ENCODE results near the gene ADAMTS2. TPM values are rescaled to one million over a fixed set of nuclear protein-coding genes. Genes with fewer than 3 reads are reported as not detected.

ADAMTS2 gene
- total and polyA plus RNA-seq, 2 of the 8 experiments (the other 6 are each of a cell fraction or from before 2014, with no cell fraction given), result 6.6 to 7.3 TPM

DNA sequence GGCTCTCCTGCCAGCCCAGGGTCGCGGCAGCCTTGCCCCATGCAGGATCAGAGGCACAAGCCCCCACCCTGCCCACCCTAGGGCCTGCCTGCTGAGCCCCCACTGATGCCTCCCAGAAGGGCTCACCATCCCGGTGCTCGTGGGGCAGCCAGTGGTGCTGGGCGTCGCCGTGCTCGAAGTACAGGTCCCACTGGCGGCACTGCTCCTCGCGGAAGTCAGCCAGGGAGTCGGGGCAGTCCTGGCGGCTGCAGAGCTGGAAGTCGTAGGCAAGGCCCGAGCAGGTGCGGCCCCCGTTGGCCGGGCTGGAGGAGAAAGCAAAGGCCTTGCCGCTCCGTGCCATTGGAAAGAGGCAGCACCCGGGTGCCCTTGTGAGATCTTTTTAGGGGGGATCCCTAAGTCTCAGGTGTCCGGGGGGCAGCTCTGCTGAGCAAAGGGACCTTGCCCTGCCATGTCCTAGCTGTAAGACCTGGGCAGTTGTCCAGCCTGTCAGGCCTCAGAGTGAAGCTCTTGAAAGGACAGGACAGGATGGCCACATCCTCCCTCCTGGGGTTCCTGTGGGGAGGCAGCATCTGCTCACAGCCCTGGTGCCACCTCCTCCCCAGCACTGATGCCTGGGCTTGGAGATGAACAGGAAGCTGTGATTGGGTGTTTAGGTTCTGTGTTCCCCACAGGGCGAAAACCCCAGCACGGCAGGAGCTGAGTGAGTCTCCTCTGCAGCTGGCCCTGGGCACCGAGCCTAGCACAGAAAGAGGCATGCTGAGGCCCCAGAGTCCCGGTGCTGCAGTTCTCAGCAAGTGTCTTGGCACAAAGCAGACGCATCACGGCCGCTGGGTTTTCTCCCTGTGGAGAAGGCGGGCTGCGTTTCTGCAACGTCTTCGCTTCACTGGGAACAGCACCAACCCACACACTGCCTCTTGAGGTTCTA is 207.4 kb downstream of the ADAMTS2 start:
- Histone ChIP-seq H2BK5ac (ENCODE audit: low read depth, low read length) (no peak overlapping the region), H3K4me3 (ENCODE audit: extremely low read depth in 1 of 4, insufficient read depth in 2 of 4, low read depth in 3 of 4, low read length in 4 of 4) (no peak overlapping the region), H3K23me2 (ENCODE audit: low read depth, low read length) (no peaks in the 10 kb centered on the region), H3K9ac (replicated peaks in 1 of 4; ENCODE audit: extremely low read depth in 1 of 4, low read depth in 3 of 4, low read length in 3 of 4) (no peak overlapping the region), H3K9me3 (ENCODE audit: insufficient read depth in 2 of 2, low read depth in 1 of 2, low read length in 1 of 2) (peaks cover 0 to 3% of the 10 kb centered on the region in 2 experiments; a peak in 2 of 4 replicates), H2BK120ac (replicated peaks; ENCODE audit: low read depth, low read length) (no peak overlapping the region), H3K18ac (ENCODE audit: extremely low read depth, low read length) (no peak overlapping the region), H4K5ac (ENCODE audit: insufficient read length, low read depth, low read length) (no peak overlapping the region), H3K56ac (replicated peaks; ENCODE audit: insufficient read length, low read depth, low read length) (no peak overlapping the region), H3K23ac (ENCODE audit: insufficient read length) (no peak overlapping the region), H3K27ac (ENCODE audit: low read depth, low read length) (no peak overlapping the region), H2BK20ac (ENCODE audit: low read length) (no peak overlapping the region), H3K36me3 (ENCODE audit: control insufficient read depth in 2 of 4, insufficient read depth in 4 of 4, low read length in 3 of 4) (no peaks in the 10 kb centered on the region), H3K27me3 (replicated peaks in 1 of 4; ENCODE audit: control insufficient read depth in 3 of 4, extremely low read depth in 1 of 4, insufficient read depth in 3 of 4, low read length in 3 of 4) (no peaks in the 10 kb centered on the region), H2AK5ac (ENCODE audit: low read depth, low read length) (no peak overlapping the region), H4K91ac (replicated peaks; ENCODE audit: insufficient read length, low read length) (no peak overlapping the region), H2BK12ac (ENCODE audit: low read depth, low read length) (no peak overlapping the region), H2BK15ac (ENCODE audit: low read length) (no peak overlapping the region), H3K4ac (replicated peaks; ENCODE audit: insufficient read length, low read depth, low read length) (no peak overlapping the region), H4K20me1 (replicated peaks in 1 of 2; ENCODE audit: control insufficient read depth in 1 of 2, insufficient read depth in 2 of 2, low read length in 2 of 2) (no peaks in the 10 kb centered on the region), H4K8ac (ENCODE audit: extremely low read depth, insufficient read depth, low read length) (peak overlapping the region; percentile 72), H3K4me1 (replicated peaks in 1 of 4; ENCODE audit: control insufficient read depth in 3 of 4, insufficient read depth in 4 of 4, low read length in 3 of 4) (peaks cover 0 to 3% (median 0%) of the 10 kb centered on the region in 4 experiments; a peak in 2 of 7 replicates), H3K79me1 (ENCODE audit: low read depth, low read length) (no peaks in the 10 kb centered on the region), H3K4me2 (ENCODE audit: insufficient read depth in 1 of 2, low read depth in 2 of 2, low read length in 2 of 2) (no peak overlapping the region), H3K14ac (ENCODE audit: insufficient read length) (no peak overlapping the region), H3K79me2 (ENCODE audit: control insufficient read depth in 1 of 2, insufficient read depth in 2 of 2, low read length in 2 of 2) (no peaks in the 10 kb centered on the region), H2AFZ (ENCODE audit: low read length) (no peak overlapping the region)
- no peak for FAIRE-seq
- WGBS, 2 experiments (ENCODE audit: extremely low coverage in 1 of 2, insufficient coverage in 1 of 2, insufficient read length in 1 of 2, insufficient replicate concordance in 2 of 2, low coverage in 1 of 2, low lambda C conversion rate in 2 of 2, missing lambda C conversion rate in 1 of 2), result 88% methylated on average over 30 of the region's 33 CpGs; no CpG with 5 or more reads in 1 of the 2 experiments
- CTCF ChIA-PET (ENCODE audit: partially characterized antibody), result interaction anchor here (0.6 kb wide), 1 partner anchor 239 kb away, joined by 3 read pairs; no protein-coding TSS in a partner anchor
- DNase-seq (ENCODE audit: low read depth in 1 of 2, low spot score in 2 of 2), result no peak
- POLR2A ChIA-PET (ENCODE audit: partially characterized antibody), result no interaction called here
- no peak for TF ChIP-seq TCF12 (IDR thresholded peaks at IDR 0.05; ENCODE audit: low read depth, low read length)
- TF ChIP-seq EZH2 (IDR thresholded peaks at IDR 0.05; ENCODE audit: low read depth, low read length, severe bottlenecking), result no peak
- no peak for TF ChIP-seq ASH2L (IDR thresholded peaks at IDR 0.05; ENCODE audit: low read length)
- TF ChIP-seq, protein P1, sequence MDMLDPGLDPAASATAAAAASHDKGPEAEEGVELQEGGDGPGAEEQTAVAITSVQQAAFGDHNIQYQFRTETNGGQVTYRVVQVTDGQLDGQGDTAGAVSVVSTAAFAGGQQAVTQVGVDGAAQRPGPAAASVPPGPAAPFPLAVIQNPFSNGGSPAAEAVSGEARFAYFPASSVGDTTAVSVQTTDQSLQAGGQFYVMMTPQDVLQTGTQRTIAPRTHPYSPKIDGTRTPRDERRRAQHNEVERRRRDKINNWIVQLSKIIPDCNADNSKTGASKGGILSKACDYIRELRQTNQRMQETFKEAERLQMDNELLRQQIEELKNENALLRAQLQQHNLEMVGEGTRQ (IDR thresholded peaks at IDR 0.05; ENCODE audit: low read length), result no peak
- TF ChIP-seq, protein P2, sequence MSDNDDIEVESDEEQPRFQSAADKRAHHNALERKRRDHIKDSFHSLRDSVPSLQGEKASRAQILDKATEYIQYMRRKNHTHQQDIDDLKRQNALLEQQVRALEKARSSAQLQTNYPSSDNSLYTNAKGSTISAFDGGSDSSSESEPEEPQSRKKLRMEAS (IDR thresholded peaks at IDR 0.05), result no peak
- no peak for TF ChIP-seq HDAC2 (IDR thresholded peaks at IDR 0.05; ENCODE audit: borderline replicate concordance in 1 of 2, low read depth in 2 of 2, low read length in 2 of 2)
- TF ChIP-seq KDM4A (IDR thresholded peaks at IDR 0.05; ENCODE audit: low read depth, low read length, severe bottlenecking), result no peak
- TF ChIP-seq ZNF274 (IDR thresholded peaks at IDR 0.05; ENCODE audit: borderline replicate concordance, extremely low read depth, low read length), result no peak
- TF ChIP-seq KDM1A (IDR thresholded peaks at IDR 0.05; ENCODE audit: borderline replicate concordance, low read length), result no peak
- no peak for TF ChIP-seq TEAD4 (IDR thresholded peaks at IDR 0.05; ENCODE audit: low read depth, low read length)
